GM12875 (cell line): Measurements from ENCODE around the gene PDZD2.

Experiments
- H3K4me3 ChIP-seq: one replicate; pipeline ENCODE4 v1.5.1; 2011; ENCODE audit warnings: low read depth, low read length, control low read depth
- TF ChIP-seq, protein P1 (sequence below): IDR thresholded peaks from 2 replicates; pipeline ENCODE4 v1.5.1; 2011; ENCODE audit warnings: low read depth, mild to moderate bottlenecking, control low read depth, inconsistent platforms, low read length, moderate library complexity, borderline replicate concordance; ENCODE audit not compliant: insufficient read depth

The PDZD2 gene

DNA sequence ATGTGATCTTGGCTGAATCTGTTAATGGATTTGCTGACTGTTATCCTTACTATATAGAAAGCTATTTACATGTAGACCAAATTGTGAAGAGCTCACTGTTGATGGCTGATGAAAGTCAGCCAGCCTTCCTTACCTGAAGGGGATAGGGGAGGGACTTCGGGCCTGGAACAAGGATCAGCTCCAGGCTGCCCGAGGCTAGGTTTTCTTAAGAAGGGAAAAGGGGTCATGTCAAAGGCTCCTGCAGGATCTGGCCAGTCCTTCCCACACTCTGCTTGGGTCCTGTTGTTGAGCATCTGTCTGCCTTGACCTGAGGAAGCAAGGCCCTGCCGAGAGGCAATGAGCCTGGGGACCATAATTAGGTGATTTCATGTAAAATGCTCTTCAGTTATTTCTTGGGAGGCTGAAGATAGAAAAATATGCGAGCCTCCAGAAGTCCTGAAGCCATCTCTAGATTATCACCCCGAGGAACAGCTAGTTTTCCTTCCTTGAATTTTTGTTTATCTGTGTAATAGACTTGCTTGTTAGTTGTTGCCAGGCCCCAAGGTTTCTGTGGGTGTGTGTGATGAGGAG, 261.4 kb downstream of the PDZD2 start:
- TF ChIP-seq, protein P1, sequence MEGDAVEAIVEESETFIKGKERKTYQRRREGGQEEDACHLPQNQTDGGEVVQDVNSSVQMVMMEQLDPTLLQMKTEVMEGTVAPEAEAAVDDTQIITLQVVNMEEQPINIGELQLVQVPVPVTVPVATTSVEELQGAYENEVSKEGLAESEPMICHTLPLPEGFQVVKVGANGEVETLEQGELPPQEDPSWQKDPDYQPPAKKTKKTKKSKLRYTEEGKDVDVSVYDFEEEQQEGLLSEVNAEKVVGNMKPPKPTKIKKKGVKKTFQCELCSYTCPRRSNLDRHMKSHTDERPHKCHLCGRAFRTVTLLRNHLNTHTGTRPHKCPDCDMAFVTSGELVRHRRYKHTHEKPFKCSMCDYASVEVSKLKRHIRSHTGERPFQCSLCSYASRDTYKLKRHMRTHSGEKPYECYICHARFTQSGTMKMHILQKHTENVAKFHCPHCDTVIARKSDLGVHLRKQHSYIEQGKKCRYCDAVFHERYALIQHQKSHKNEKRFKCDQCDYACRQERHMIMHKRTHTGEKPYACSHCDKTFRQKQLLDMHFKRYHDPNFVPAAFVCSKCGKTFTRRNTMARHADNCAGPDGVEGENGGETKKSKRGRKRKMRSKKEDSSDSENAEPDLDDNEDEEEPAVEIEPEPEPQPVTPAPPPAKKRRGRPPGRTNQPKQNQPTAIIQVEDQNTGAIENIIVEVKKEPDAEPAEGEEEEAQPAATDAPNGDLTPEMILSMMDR: no peak
- H3K4me3 ChIP-seq: no peak overlapping the region

DNA sequence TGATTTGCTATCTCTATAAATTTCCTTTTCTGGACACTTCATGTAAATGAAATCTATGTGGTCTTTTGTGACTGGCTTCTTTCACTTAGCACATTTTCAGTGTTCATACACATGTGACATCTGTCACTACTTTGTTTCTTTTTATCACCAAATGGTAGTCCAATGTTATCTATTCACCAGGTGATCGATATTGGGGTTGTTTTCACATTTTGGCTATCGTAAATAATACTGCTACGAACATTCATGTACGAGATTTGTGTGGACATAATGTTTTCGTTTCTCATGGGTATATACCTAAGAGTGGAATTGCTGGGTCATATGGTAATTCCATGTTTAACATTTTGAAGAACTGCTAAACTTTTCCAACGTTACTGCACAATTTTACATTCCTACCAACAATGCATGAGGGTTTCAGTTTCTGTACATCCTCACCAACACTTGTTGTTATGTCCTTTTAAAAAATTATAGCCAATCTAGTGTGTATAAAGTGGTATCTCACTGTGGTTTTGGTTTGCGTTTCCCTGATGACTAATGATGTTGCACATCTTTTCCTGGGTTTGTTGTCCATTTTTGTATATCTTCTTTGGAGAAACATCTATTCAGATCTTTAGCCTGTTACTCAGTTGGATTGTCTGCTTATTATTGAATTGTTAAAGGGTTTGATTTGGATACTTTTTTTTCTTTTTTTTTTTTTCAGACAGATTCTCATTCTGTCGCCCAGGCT, 263.0 kb downstream of the PDZD2 start:
- TF ChIP-seq, protein P1: no peak
- H3K4me3 ChIP-seq: no peak overlapping the region

DNA sequence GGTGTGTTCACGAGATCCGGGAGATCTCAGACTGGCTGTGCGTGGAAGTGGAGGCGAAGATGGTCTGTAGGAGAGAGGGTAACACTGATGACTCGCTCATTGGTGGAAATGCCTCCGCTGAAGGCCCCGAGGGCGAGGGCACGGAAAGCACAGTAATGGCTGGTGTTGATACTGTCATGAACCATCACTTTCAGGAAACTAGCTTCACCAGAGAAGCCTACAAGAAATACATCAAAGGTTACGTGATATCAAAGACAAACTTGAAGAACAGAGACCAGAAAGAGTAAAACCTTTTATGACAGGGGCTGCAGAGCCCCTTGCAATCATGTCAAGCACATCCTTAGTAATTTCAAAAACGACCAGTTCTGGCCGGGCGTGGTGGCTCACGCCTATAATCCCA, 269.5 kb downstream of the PDZD2 start:
- TF ChIP-seq, protein P1: no peak

DNA sequence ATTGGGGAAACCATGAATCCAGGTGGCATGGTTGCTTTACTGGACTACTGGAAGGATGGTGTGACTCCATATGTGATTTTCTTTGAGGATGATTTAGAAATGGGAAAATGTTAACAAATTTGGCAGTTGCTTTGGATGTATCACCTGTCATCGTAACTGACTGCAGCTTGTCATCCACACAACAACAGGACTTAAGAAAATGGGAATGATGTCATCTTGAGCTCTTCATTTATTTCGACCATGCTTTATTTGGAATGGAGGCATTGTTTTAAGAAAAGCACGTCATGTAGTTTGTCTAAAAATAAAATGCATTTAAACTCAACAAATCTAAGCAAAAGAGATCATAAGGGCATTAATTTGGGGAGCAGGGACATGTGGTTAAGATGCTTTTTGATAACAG, 270.1 kb downstream of the PDZD2 start:
- TF ChIP-seq, protein P1: no peak
- H3K4me3 ChIP-seq: no peak overlapping the region

More for the DNA sequence above, 269.5 kb downstream of the PDZD2 start:
- H3K4me3 ChIP-seq: no peak overlapping the region

DNA sequence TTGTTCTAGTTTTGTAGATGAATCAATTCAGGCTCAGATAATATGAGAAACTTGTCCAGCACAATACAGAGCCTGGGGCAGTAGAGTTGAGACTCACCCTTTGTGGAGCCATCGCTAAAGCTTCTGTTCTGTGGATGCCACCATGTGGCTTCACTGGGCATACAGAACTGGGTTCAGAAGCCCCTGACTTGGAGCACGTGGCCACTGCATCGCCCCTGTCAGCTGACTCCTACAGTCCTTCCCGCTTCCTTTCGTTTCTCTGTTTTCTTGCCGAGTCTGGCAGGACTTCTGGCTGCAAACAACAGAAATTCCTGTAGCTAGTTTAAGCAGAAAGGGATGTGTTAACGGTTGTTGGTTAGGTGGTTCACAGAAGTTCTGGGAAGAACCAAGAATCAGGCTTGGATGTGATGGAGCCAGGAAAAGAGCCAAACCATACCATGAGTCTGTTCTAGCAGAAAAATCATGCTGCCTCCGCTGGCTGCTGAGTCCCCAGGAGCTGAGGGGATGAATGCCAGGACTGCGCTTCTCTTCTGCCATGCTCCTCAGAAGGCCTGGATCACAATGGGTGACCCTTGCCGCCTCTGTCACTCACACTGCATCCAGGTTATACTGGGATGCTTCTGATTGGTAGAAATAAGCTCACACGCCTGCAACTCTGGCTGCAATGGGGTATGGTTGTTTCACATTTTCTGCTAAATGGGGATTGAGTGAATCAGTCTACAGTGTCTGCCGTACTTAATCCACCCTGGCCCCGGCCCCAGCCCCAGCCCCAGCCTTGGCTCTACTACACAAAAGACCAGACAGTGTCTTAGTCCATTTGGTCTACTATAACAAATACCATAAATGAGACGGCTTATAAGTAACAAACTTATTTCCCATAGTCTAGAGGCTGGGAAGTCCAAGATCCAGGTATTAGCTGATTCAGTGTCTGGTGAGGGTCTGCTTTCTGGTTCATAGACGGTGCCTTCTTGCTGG, 272.6 kb downstream of the PDZD2 start:
- TF ChIP-seq, protein P1: no peak
- H3K4me3 ChIP-seq: no peak overlapping the region

DNA sequence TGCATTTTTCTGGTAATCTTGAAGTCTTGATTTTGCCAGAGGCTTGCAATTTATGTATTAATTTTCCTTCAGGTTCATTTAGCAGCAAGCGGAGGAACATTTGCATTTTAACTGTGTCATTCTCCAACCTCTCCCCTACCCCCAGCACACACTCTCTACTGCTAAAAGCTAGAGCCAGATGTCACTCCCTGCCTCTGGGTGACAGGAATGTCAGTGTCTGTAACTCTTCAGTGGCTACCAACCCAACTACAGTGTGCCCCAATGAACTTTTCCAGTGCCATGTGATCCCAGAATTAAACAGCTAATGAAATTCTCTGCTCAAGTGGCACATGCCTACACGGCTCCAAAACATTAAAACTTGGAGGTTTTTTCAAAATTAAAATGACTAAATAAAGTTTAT, 274.9 kb downstream of the PDZD2 start:
- TF ChIP-seq, protein P1: no peak
- no peak overlapping the region for H3K4me3 ChIP-seq
